A673 (cell line): Measurements from ENCODE around the gene SAMD14. TPM values are rescaled to one million over a fixed set of nuclear protein-coding genes. Genes with fewer than 3 reads are reported as not detected.

Experiments
- BruUV-seq: library from RNA; stranded (reverse); fragments of 400-500 nt; replicated peaks from 2 replicates; lab custom pipeline; 2021; lab: Mats Ljungman, UMichigan
- CTCF ChIA-PET: fragments of 300-600 bp; sonication (Branson Sonifier 250); formaldehyde crosslinking; loops from one replicate; lab custom pipeline; 2022; ENCODE audit warnings: antibody characterized with exemption; lab: Charles Lee
- POLR2A ChIA-PET: fragments of 300-600 bp; sonication (Branson Sonifier 250); formaldehyde crosslinking; loops from one replicate; lab custom pipeline; 2022; ENCODE audit warnings: antibody characterized with exemption; ENCODE audit not compliant: low non-redundant PET; lab: Charles Lee
- DNase-seq: peaks from one replicate; pipeline ENCODE4 v3.0.0-alpha.2; 2015; ENCODE audit warnings: low spot score
- H3K27ac ChIP-seq: fragments of 200-600 bp; sonication (generic); 2 replicates; pipeline ENCODE4 v1.5.1; 2016; ENCODE audit warnings: mixed run types, low read depth, mild to moderate bottlenecking, mixed read lengths, antibody characterized with exemption, low read length; ENCODE audit not compliant: poor library complexity, severe bottlenecking
- H3K27me3 ChIP-seq: fragments of 200-600 bp; sonication (generic); replicated peaks from 2 replicates; pipeline ENCODE4 v1.6.1; 2017; ENCODE audit warnings: mixed run types, low read depth, mild to moderate bottlenecking, mixed read lengths, antibody characterized with exemption, low read length; ENCODE audit not compliant: insufficient read depth, poor library complexity
- H3K36me3 ChIP-seq: fragments of 200-600 bp; sonication (generic); 2 replicates; pipeline ENCODE4 v1.6.1; 2016; ENCODE audit warnings: mixed run types, mild to moderate bottlenecking, mixed read lengths, antibody characterized with exemption, low read length; ENCODE audit not compliant: insufficient read depth, poor library complexity, severe bottlenecking
- H3K4me1 ChIP-seq: fragments of 200-600 bp; sonication (generic); 2 replicates; pipeline ENCODE4 v1.6.1; 2017; ENCODE audit warnings: mixed run types, mild to moderate bottlenecking, mixed read lengths, antibody characterized with exemption, low read length; ENCODE audit not compliant: insufficient read depth, poor library complexity, severe bottlenecking
- H3K4me3 ChIP-seq: fragments of 200-600 bp; sonication (generic); 2 replicates; pipeline ENCODE4 v1.5.1; 2016; ENCODE audit warnings: low read depth, mixed run types, mild to moderate bottlenecking, mixed read lengths, low read length; ENCODE audit not compliant: poor library complexity, severe bottlenecking
- H3K9me3 ChIP-seq: fragments of 200-600 bp; sonication (generic); 2 replicates; pipeline ENCODE4 v1.6.1; 2016; ENCODE audit warnings: mixed run types, low read depth, mild to moderate bottlenecking, mixed read lengths, antibody characterized with exemption, low read length; ENCODE audit not compliant: poor library complexity, severe bottlenecking
- EZH2 ChIP-seq: fragments of 200-600 bp; sonication (generic); IDR thresholded peaks from 2 replicates; pipeline ENCODE4 v1.6.1; 2017; ENCODE audit warnings: borderline replicate concordance, low read depth, mild to moderate bottlenecking, mixed read lengths, antibody characterized with exemption, low read length; ENCODE audit not compliant: poor library complexity, severe bottlenecking
- intact Hi-C: fragments of 100-400 bp; cut with micrococcal nuclease; formaldehyde crosslinking; loops from one replicate; pipeline ENCODE4 v1.10.0; 2022; ENCODE audit not compliant: unreplicated experiment
- total RNA-seq: library from RNA; stranded (reverse); gene quantifications from 2 replicates; pipeline ENCODE4 v1.2.3, GENCODE V29; 2021
- TF ChIP-seq, protein P1 (sequence below): fragments of 300-800, 200-600 bp; sonication (generic); conservative IDR thresholded peaks from 2 replicates; pipeline ENCODE4 v1.5.1; 2017; ENCODE audit warnings: low read depth, mild to moderate bottlenecking, antibody characterized with exemption, low read length, moderate library complexity, mixed read lengths

SAMD14 gene
- total RNA-seq, 1 experiment from 2014 or later: 45.0 TPM

DNA sequence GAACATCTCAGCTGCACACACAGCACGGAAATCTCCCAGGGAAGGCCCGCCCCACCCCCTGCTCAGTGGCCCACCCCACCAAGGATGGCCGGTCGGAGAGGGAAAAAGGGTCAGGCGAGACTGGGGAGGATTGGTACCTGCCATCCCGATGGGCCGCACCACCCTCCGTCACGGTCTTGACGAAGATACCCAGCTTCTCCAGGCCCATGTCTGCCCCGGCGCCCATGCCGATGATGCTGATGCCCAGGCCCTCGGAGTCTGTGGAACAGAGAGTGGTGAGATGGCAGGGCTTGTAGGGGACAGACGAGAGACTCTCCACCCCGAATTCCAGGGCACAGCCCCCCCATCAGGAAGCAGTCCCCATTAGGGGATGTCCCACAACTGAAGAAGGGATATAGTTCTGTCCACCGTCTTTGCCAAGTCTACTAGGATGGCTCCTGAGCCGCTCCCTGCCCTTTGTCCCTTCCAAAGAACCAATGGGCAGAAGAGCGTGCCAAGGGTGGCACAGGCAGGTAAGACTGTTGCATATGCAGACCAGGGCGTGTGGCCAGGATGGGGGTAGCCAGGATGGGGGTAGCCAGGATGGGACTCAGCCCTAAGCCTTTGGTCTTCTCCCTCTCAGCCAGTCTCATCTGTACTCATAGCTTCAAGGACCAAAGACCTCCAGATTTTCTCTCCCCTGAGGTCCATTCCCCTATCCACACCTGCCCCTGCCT is 13.7 kb upstream of the SAMD14 start:
- CTCF ChIA-PET: no interaction called here
- intact Hi-C loops: no loop called here

DNA sequence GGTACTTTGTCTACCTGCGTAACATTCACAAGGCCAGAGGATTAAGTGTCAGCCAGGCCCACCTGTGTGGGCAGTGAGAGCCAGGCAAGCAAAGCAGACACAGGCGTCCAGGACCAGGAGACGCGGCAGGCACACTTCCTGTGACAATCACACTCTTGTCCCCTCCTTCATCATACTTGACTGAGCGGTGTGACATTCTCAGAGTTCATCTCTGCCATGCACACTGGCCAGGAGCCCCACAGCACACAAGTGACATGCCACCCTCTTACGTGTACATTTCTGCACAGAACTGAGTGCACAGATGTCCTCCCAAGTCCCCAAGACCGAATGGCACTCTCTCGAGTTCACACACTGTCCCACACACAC is 11.8 kb upstream of the SAMD14 start:
- H3K36me3 ChIP-seq: peaks cover 87% of the 10 kb centered on the region
- no peak overlapping the region for H3K27ac ChIP-seq
- DNase-seq: no peak
- ChIA-PET CTCF (no interaction called here), POLR2A (interaction anchor here (0.7 kb wide), 1 partner anchor 225 kb away, joined by 3 read pairs; no protein-coding TSS in a partner anchor)
- TF ChIP-seq EZH2: no peak
- TF ChIP-seq, protein P1, sequence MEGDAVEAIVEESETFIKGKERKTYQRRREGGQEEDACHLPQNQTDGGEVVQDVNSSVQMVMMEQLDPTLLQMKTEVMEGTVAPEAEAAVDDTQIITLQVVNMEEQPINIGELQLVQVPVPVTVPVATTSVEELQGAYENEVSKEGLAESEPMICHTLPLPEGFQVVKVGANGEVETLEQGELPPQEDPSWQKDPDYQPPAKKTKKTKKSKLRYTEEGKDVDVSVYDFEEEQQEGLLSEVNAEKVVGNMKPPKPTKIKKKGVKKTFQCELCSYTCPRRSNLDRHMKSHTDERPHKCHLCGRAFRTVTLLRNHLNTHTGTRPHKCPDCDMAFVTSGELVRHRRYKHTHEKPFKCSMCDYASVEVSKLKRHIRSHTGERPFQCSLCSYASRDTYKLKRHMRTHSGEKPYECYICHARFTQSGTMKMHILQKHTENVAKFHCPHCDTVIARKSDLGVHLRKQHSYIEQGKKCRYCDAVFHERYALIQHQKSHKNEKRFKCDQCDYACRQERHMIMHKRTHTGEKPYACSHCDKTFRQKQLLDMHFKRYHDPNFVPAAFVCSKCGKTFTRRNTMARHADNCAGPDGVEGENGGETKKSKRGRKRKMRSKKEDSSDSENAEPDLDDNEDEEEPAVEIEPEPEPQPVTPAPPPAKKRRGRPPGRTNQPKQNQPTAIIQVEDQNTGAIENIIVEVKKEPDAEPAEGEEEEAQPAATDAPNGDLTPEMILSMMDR: no peak
- BruUV-seq: no TSS peak
- no peaks in the 10 kb centered on the region for H3K27me3 ChIP-seq
- no peaks in the 10 kb centered on the region for H3K9me3 ChIP-seq
- H3K4me1 ChIP-seq: peaks cover 6% of the 10 kb centered on the region
- no peak overlapping the region for H3K4me3 ChIP-seq
- intact Hi-C loops: no loop called here

More for the DNA sequence above, 13.7 kb upstream of the SAMD14 start:
- Histone ChIP-seq H3K4me1 (peaks cover 23% of the 10 kb centered on the region), H3K27me3 (no peaks in the 10 kb centered on the region), H3K4me3 (no peak overlapping the region), H3K27ac (no peak overlapping the region), H3K36me3 (peaks cover 68% of the 10 kb centered on the region), H3K9me3 (no peaks in the 10 kb centered on the region)
- DNase-seq: no peak
- POLR2A ChIA-PET: no interaction called here
- TF ChIP-seq, protein P1: no peak
- no peak for TF ChIP-seq EZH2
- BruUV-seq: no TSS peak

DNA sequence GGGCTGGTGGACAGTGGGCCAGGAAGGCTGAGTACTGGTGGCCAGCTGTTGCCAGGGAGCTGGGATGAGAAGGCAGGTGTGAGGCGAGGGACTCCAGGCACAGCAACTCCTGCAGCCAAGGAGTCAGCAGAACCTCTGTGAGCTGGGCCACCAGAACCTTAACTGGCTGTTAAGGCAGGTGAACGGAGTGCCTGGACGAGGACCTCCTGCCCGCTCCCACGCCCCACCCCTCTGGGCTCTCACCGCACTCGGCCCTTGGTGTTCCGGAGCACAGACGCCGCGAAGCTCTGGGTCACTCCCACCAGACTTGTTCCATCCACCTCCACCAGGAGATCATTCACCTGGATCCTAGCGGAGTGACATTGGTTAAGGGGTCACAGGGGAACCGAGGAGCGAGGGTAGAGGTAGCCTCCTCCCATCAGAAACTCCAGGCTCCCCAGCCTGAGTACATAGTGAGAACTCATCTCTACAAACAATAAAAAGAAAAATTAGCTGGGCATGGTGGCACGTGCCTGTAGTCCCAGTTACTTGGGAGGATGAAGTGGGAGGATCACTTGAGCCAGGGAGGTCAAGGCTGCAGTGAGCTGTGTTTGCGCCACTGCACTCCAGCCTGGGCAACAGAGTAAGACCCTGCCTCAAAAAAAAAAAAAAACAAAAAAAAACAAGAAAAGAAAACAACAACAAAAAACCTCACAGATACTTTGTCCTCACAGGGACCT is 11.2 kb upstream of the SAMD14 start:
- intact Hi-C loops: no loop called here
- Histone ChIP-seq H3K4me1 (peaks cover under 1% of the 10 kb centered on the region), H3K27ac (no peak overlapping the region), H3K36me3 (peaks cover 91% of the 10 kb centered on the region), H3K27me3 (no peaks in the 10 kb centered on the region), H3K4me3 (no peak overlapping the region), H3K9me3 (no peaks in the 10 kb centered on the region)
- TF ChIP-seq EZH2: no peak
- TF ChIP-seq, protein P1: no peak
- ChIA-PET POLR2A (no interaction called here), CTCF (interaction anchor here (2.5 kb wide), 1 partner anchor 20 kb away, joined by 5 read pairs; no protein-coding TSS in a partner anchor)
- DNase-seq: no peak
- BruUV-seq: no TSS peak
